ENCODE results near the gene FOXP1.
A peak's percentile ranks its signal among the peaks of the same experiment; 100 is the strongest.

FOXP1 gene

DNA sequence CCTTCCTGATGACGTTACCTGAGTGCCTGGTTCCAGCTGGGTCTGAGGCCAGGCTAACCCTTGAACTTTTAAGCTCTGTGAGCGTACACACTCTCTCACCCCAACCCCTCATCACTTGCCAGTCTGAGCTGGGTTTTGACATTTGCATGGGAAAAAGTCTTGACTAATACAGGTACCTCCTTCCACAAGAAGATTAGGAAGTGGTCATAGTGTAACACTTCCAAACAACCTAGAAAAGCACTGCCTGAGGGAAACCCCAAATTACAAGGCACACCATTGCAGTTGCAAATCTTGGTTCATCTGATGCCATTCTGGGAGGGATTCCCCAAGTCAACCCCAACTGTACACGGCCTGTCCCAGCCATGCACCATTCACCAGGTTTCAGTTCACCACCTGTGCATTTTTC is 499.8 kb downstream of the FOXP1 start:
- DNase-seq, result no peak

DNA sequence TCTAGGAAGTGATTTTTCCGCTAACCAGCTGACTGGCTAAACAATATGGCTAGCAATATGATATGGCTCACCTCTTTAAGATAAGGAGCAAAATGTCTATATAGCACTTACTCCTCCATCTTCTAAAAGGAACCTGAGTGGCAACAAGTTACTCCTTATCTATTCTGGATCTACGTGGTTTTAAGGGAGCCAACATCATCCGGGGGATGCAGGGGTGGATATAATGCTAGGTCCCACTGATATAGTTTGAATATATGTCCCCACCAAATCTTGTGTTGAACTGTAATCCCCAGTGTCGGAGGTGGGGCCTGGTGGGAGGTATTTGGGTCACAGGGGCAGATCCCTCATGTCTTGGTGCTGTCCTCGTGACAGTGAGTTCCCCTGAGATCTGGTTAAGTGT is 500.7 kb downstream of the FOXP1 start:
- DNase-seq, result no peak

DNA sequence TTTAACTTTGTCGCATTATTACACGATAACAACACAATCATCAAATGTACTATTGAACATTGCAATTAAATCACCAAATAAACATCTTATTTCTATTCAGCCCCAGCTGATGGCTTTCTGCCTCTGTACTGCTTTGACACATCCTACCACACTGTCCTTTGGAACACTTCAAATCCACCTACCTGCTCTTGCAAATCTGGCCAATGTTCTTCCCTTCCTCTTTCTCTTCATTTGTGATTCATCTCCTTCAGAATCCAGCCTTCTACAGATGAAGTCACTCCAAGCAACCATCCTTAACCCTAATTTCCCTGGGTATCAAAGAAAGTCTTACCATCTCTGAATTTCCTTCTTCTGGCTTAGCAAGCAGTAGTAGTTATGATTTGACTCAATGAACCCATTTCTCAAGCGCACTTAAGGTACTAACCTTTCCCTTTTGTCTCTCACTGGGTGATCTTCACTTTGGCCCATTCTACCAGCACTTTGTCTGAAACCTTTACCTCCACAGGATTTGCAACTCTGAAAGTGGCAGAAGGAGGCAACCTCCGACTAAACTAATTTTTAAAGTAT is 502.9 kb downstream of the FOXP1 start:
- DNase-seq, result no peak

DNA sequence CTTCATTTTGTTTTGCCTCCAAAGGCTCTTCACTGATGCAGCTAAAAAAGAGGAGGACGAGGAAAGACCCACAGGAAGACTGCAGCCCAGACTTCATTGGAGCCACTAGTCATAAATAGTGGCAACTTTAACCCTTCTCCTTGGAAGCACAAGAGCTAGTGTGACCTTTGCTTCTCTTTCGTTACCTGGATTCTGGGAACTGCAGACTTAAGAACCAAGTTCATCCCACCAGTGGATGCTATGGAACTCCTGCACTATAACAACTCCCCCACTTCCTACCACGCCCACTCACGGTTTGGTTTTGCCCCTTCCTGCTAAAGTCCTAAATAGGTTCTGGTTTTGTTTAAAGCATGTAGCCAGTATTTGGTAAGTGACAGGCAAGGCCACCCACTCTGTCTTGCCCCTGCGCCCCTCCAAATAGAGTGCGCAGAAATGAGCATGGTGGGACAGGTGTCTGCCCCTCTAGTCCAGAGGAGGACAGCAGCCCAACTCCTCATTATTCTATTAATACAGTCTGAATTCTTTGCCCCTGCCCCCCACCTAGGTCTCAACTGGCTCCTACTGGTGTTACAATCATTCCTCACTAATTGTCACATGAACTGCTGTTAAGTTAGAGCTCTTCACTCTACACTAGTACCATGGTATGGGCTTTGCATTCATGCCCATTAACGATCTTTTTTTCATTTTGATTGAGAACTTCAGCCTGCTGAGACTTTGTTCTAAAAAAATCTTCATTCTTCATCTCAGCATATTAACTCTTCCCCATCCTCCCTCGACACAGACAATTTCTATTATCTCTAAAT is 504.6 kb downstream of the FOXP1 start:
- DNase-seq, result no peak

DNA sequence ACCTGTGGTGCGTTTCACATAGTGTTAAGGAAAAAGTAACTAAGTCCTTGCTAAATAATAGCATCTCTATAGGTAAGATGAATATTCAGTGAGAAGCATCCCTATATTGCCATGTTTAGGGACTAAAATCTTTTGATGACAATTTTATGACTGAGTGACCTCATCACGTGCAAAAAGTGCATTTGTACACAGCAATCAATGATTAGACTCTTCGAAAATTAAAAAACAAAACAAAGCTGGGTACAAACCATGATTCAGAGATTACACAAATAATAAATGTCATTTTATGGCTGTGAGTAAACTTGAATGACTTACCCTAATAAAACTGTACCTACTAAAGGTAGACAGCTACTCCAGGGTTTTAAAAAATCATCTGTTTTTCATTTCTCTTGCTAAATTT is 505.3 kb downstream of the FOXP1 start:
- no peak for DNase-seq

- DNase-seq, result no peak
These were observed 506.5 kb downstream of the FOXP1 start for GRCh38 chr3:71077070-71077469.

DNA sequence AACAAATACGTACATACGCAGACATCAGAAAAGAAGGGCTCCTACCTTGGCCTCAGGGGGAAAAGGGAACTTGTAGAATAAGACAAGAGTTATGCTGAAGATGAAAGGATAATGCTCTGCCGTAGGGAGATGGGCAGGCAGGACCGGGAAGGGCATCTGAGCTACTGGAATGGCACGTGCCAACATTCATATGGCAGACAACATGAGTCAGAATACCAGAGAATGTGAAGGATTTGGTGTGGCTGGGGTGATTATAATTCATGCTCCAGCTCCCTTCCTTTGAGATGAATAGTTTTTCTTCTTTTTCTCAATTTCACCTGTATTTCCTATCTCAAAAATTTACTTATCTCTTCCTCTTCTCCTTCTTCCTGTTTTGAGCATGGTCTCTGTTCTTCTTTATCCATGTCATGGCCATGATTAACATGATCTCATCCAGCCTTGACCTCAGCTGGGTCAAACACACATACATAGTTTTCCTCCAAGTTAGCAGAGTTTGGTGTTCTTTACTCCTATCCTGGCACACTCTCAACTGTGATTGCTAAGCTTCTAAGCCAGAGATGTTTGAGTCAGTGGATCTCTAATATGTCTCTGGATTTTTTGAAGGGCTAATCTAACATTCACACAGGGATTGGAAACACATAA is 507.0 kb downstream of the FOXP1 start:
- no peak for DNase-seq

- no peak for DNase-seq
These were observed 508.0 kb downstream of the FOXP1 start for GRCh38 chr3:71075494-71075893.

GRCh38 chr3:71074423-71074822 is 509.1 kb downstream of the FOXP1 start:
- peak; percentile 16 for DNase-seq

- DNase-seq, result no peak
These were observed 510.5 kb downstream of the FOXP1 start for GRCh38 chr3:71072986-71073385.

- no peak for DNase-seq
These were observed 511.2 kb downstream of the FOXP1 start for GRCh38 chr3:71072287-71072686.

GRCh38 chr3:71070497-71071463 is 512.7 kb downstream of the FOXP1 start:
- no peak for DNase-seq

GRCh38 chr3:71069797-71070196 is 513.7 kb downstream of the FOXP1 start:
- peak; percentile 31 for DNase-seq

GRCh38 chr3:71067977-71068654 is 515.4 kb downstream of the FOXP1 start:
- no peak for DNase-seq

DNA sequence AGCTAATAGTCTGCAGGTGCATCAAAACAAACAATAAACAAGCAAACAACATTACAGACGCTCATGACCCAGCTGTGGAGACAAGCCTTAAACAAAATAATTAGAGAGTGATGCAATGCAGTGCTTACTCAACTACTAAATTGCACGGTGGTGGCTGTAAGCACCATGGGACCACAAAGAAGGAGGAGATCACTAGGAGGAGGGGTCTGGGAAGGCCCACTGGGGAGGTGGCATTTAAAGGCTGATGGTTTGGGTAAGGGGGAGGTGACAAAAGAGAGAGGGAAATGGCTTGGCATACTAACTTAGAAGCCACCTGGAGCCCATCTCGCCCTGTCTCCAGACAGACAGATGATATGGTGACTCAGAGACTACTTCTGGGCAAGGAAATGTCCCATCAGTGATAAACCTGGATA is 516.7 kb downstream of the FOXP1 start:
- DNase-seq, result no peak

DNA sequence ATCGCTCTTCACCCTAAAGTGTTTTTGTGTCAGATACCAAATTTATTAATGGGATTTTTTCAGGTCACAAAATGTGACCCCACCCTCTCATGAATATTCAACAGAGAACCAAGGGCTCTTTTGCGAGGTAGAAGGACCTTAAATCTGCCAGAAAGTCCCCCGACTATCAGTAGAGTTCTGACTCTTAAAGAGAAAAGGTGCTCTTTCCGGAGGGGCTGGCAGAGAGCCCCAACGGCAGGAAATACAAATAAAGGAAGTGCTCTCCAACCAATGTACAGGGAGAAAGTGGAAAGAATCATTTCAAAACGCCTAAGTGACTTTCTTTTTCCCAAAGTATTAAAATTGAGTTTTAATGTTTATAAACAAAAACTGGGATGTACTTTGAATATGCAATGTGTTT is 517.2 kb downstream of the FOXP1 start:
- DNase-seq, result no peak

DNA sequence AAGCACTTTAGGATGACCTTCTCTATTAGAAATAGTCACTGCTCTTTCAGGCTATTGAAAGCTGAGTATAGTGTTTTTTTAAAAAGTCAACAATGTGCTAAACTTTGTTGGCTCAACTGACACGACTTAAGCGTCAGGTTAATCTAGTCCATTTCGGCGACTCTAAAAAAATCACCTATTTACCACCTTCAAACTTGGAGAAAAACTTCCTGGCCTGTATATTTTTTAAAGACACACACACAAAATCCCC is 517.8 kb downstream of the FOXP1 start:
- no peak for DNase-seq

DNA sequence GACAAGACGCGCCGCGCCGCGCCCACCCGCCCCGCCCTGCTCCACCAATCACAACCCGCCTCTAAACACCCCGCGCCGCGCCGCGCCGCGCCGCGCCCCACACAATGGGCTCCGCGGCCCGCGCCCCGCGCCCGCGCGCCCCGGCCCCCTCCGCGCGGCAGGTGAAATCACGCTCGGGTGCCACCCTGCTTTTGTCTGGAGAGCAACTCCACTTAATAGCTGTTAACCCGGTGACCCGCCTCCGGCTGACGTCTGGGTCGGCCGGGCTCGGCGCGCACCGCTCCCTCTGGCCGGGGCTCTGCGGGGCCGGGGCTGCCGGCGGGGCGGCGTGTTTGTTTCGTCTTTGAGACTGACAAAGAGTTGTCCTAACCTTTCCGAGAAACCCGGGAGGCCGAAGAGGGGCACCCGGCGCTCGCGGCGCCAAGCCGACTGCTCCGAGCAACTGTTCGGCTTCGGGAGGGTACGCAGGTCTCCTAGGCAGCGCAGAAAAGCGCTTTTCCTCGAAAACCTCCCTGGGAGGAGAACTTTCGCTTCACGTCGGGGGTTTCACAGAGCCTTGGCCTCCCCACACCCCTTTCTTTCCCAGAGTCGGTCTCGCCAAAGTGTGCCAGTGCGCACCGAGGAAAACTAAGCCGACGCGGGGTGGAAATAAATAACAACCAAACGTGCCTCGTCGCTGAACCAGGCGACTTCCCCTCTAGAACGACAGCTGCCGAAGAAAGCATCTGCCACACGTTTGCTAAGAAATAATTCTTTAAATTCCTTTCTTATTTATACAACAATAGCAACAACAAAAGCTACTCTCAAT is 518.4 kb downstream of the FOXP1 start:
- DNase-seq, result peak; percentile 61

GRCh38 chr3:71064291-71064955 is 519.1 kb downstream of the FOXP1 start:
- DNase-seq, result no peak

DNA sequence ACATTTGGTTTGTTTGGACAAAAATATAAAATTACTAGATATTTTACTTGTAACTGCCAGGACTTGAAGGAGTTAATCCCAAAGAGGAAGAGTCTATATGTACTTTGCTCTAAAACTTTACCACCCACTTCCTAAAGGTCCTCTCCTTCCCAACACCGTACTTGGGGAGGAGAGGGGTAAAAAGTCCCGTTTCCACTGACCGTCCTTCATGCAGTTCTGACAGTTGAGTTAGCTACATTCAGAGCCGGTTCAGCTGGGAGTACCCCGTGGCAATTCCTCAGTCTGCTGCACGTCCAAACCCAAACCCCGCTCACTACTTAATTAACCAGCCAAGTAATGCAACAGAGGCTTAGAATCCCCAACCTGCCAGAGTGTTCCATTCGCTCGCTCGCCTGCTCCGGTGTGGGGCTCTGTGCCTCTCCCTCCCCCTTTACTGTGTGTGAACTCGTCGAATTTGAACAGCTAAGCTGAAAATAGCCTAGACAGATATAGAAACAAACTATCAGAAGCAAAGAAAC is 519.7 kb downstream of the FOXP1 start:
- DNase-seq, result peak; percentile 20
